Measurements from ENCODE around the gene KCNH2.
"Not testable (repeated sequence)": the region's sequence is repeated elsewhere in the genome, so short reads cannot be mapped to it uniquely, and the experiment has no call there.

KCNH2 gene

GRCh38 chr7:150936018-150936417 is 42.1 kb downstream of the KCNH2 start:
- DNase-seq (ENCODE audit: low read depth in 2 of 2), result no peak

- DNase-seq (ENCODE audit: low read depth in 2 of 2), result no peak
Observed at GRCh38 chr7:150935149-150935548, 43.0 kb downstream of the KCNH2 start.

GRCh38 chr7:150934045-150934766 is 43.9 kb downstream of the KCNH2 start:
- DNase-seq (ENCODE audit: low read depth in 2 of 2), result no peak

- no peak for DNase-seq (ENCODE audit: low read depth in 2 of 2)
Observed at GRCh38 chr7:150931199-150931869, 46.8 kb downstream of the KCNH2 start.

GRCh38 chr7:150928541-150928940 is 49.6 kb downstream of the KCNH2 start:
- no peak for DNase-seq (ENCODE audit: low read depth in 2 of 2)

GRCh38 chr7:150927956-150928344 is 50.2 kb downstream of the KCNH2 start:
- DNase-seq (ENCODE audit: low read depth in 2 of 2), result no peak

GRCh38 chr7:150927157-150927955 is 50.8 kb downstream of the KCNH2 start:
- DNase-seq (ENCODE audit: low read depth in 2 of 2), result no peak

GRCh38 chr7:150926066-150926465 is 52.1 kb downstream of the KCNH2 start:
- DNase-seq (ENCODE audit: low read depth in 2 of 2), result no peak

GRCh38 chr7:150924369-150924781 is 53.7 kb downstream of the KCNH2 start:
- DNase-seq (ENCODE audit: low read depth in 2 of 2), result no peak

GRCh38 chr7:150923802-150924201 is 54.3 kb downstream of the KCNH2 start:
- DNase-seq (ENCODE audit: low read depth in 2 of 2), result no peak

- no peak for DNase-seq (ENCODE audit: low read depth in 2 of 2)
Observed at GRCh38 chr7:150923196-150923595, 54.9 kb downstream of the KCNH2 start.

GRCh38 chr7:150919160-150919559 is 59.0 kb downstream of the KCNH2 start:
- no peak for DNase-seq (ENCODE audit: low read depth in 2 of 2)

- DNase-seq (ENCODE audit: low read depth in 2 of 2), result no peak
Observed at GRCh38 chr7:150918378-150918777, 59.7 kb downstream of the KCNH2 start.

- no peak for DNase-seq (ENCODE audit: low read depth in 2 of 2)
Observed at GRCh38 chr7:150917969-150918368, 60.2 kb downstream of the KCNH2 start.

- no peak for DNase-seq (ENCODE audit: low read depth in 2 of 2)
Observed at GRCh38 chr7:150916670-150917069, 61.5 kb downstream of the KCNH2 start.

- no peak for DNase-seq (ENCODE audit: low read depth in 2 of 2)
Observed at GRCh38 chr7:150914966-150915365, 63.2 kb downstream of the KCNH2 start.

GRCh38 chr7:150914196-150914595 is 63.9 kb downstream of the KCNH2 start:
- DNase-seq (ENCODE audit: low read depth in 2 of 2), result no peak

- no peak for DNase-seq (ENCODE audit: low read depth in 2 of 2)
Observed at GRCh38 chr7:150912427-150912826, 65.7 kb downstream of the KCNH2 start.

GRCh38 chr7:150911590-150912267 is 66.4 kb downstream of the KCNH2 start:
- DNase-seq (ENCODE audit: low read depth in 2 of 2), result no peak

GRCh38 chr7:150910996-150911422 is 67.1 kb downstream of the KCNH2 start:
- no peak for DNase-seq (ENCODE audit: low read depth in 2 of 2)

GRCh38 chr7:150910305-150910995 is 67.7 kb downstream of the KCNH2 start:
- not testable (repeated sequence) for DNase-seq (ENCODE audit: low read depth in 2 of 2)
